Erythroblast (primary cell): ENCODE data around the gene FOXL3.

ENCODE experiments used
- GATA1 ChIP-seq: IDR thresholded peaks from 2 replicates; pipeline ENCODE4 v1.6.1; 2011; ENCODE audit warnings: low read depth, mild to moderate bottlenecking, control low read depth, low read length, moderate library complexity
- POLR2A ChIP-seq: IDR thresholded peaks from 2 replicates; pipeline ENCODE4 v1.6.1; 2011; ENCODE audit warnings: mild to moderate bottlenecking, low read length

DNA sequence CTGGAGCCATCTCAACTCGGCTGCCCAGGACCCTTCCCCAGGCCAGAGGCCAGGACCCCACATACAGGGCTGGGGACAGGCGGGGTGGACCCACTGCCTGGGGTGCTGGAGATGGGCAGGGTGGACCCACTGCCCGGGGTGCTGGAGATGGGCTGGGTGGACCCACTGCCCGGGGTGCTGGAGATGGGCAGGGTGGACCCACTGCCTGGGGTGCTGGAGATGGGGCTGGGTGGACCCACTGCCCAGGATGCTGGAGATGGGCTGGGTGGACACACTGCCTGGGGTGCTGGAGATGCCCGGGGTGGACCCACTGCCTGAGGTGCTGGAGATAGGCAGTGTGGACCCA, 32.4 kb upstream of the FOXL3 start:
- TF ChIP-seq POLR2A: no peak
- no peak for TF ChIP-seq GATA1
